ENCODE measurements around the gene IDI1.

- TF ChIP-seq CTCF (IDR thresholded peaks at IDR 0.05) (no peak), EZH2 (IDR thresholded peaks at IDR 0.05; ENCODE audit: borderline replicate concordance, insufficient read depth, low read depth, low read length, poor library complexity, severe bottlenecking) (no peak)
Observed at GRCh38 chr10:1010703-1011102, 38.2 kb downstream of the IDI1 start.
